WTC11 (cell line): ENCODE results near the gene MYO6. TPM values are rescaled to one million over a fixed set of nuclear protein-coding genes. Genes with fewer than 3 reads are reported as not detected.

Experiments
- ATAC-seq: fragments of 200-7000 bp; cut with Tn5 transposase; 2 replicates; pipeline ENCODE4 v1.10.0; 2021; ENCODE audit warnings: mild to moderate bottlenecking, moderate library complexity
- CTCF ChIA-PET: fragments of 300-600 bp; sonication (Branson Sonifier 250); formaldehyde crosslinking; loops from one replicate; lab custom pipeline; 2021; ENCODE audit warnings: antibody characterized with exemption; lab: Charles Lee
- POLR2A ChIA-PET: fragments of 350-600 bp; sonication (Branson Sonifier 250); formaldehyde crosslinking; loops from one replicate; lab custom pipeline; 2021; ENCODE audit warnings: antibody characterized with exemption; lab: Charles Lee
- DNase-seq: peaks from one replicate; pipeline ENCODE4 v3.0.0; 2021; ENCODE audit warnings: low spot score
- H3K27ac Mint-ChIP-seq: 2 replicates; pipeline ENCODE4 v1.8.0; 2021; ENCODE audit warnings: mixed read lengths
- H3K27me3 Mint-ChIP-seq: 2 replicates; pipeline ENCODE4 v1.8.0; 2021; ENCODE audit warnings: low read depth, mild to moderate bottlenecking, moderate library complexity, mixed read lengths
- H3K36me3 Mint-ChIP-seq: 2 replicates; pipeline ENCODE4 v1.8.0; 2021; ENCODE audit warnings: mixed read lengths
- H3K4me1 Mint-ChIP-seq: 2 replicates; pipeline ENCODE4 v1.8.0; 2022; ENCODE audit warnings: mixed read lengths
- H3K4me3 Mint-ChIP-seq: 2 replicates; pipeline ENCODE4 v1.8.0; 2021; ENCODE audit warnings: mild to moderate bottlenecking, moderate library complexity, mixed read lengths
- H3K9me3 Mint-ChIP-seq: 2 replicates; pipeline ENCODE4 v1.8.0; 2021; ENCODE audit warnings: mixed read lengths
- AR ChIP-seq: fragments of 250-450 bp; sonication (Bioruptor Pico); IDR thresholded peaks from 2 replicates; pipeline ENCODE4 v1.9.0; 2021; ENCODE audit warnings: mild to moderate bottlenecking
- CREM ChIP-seq: sonication (generic); formaldehyde crosslinking; IDR thresholded peaks from 2 replicates; pipeline ENCODE4 v1.8.1; 2022; ENCODE audit warnings: mild to moderate bottlenecking, missing genetic modification reagents, moderate library complexity
- E2F5 ChIP-seq: sonication (generic); formaldehyde crosslinking; IDR thresholded peaks from 2 replicates; pipeline ENCODE4 v1.8.1; 2022; ENCODE audit warnings: mild to moderate bottlenecking, moderate library complexity, missing genetic modification reagents
- FOXK1 ChIP-seq: sonication (generic); formaldehyde crosslinking; IDR thresholded peaks from 2 replicates; pipeline ENCODE4 v1.8.0; 2022; ENCODE audit warnings: mild to moderate bottlenecking, moderate library complexity, missing genetic modification reagents
- GTF2I ChIP-seq: fragments of 250-450 bp; sonication (Bioruptor Pico); conservative IDR thresholded peaks from 2 replicates; pipeline ENCODE4 v1.4.0; 2021; ENCODE audit warnings: mild to moderate bottlenecking
- HMGA2 ChIP-seq: fragments of 250-450 bp; sonication (Bioruptor Pico); IDR thresholded peaks from 2 replicates; pipeline ENCODE4 v1.4.0; 2021; ENCODE audit warnings: mild to moderate bottlenecking, moderate library complexity
- MAX ChIP-seq: sonication (generic); formaldehyde crosslinking; IDR thresholded peaks from 2 replicates; pipeline ENCODE4 v1.8.0; 2022; ENCODE audit warnings: mild to moderate bottlenecking, missing genetic modification reagents
- NFATC4 ChIP-seq: fragments of 250-450 bp; sonication (Bioruptor Pico); IDR thresholded peaks from 2 replicates; pipeline ENCODE4 v1.9.0; 2021; ENCODE audit warnings: mild to moderate bottlenecking
- PRDM15 ChIP-seq: sonication (generic); formaldehyde crosslinking; IDR thresholded peaks from 2 replicates; pipeline ENCODE4 v1.8.0; 2022; ENCODE audit warnings: missing genetic modification reagents
- PRRX2 ChIP-seq: fragments of 250-450 bp; sonication (Bioruptor Pico); IDR thresholded peaks from 2 replicates; pipeline ENCODE4 v1.8.0; 2021; ENCODE audit warnings: mild to moderate bottlenecking
- RELA ChIP-seq: sonication (generic); formaldehyde crosslinking; IDR thresholded peaks from 2 replicates; pipeline ENCODE4 v1.8.1; 2022; ENCODE audit warnings: missing genetic modification reagents, mild to moderate bottlenecking, borderline replicate concordance
- RORB ChIP-seq: fragments of 250-450 bp; sonication (Bioruptor Pico); IDR thresholded peaks from 2 replicates; pipeline ENCODE4 v1.9.0; 2021; ENCODE audit warnings: mild to moderate bottlenecking
- SMAD4 ChIP-seq: sonication (generic); formaldehyde crosslinking; IDR thresholded peaks from 2 replicates; pipeline ENCODE4 v1.8.0; 2022; ENCODE audit warnings: mild to moderate bottlenecking, missing genetic modification reagents
- SP1 ChIP-seq: sonication (generic); formaldehyde crosslinking; conservative IDR thresholded peaks from 2 replicates; pipeline ENCODE4 v1.8.1; 2022; ENCODE audit warnings: missing genetic modification reagents
- TEAD4 ChIP-seq: sonication (generic); formaldehyde crosslinking; IDR thresholded peaks from 2 replicates; pipeline ENCODE4 v1.8.0; 2022; ENCODE audit warnings: mild to moderate bottlenecking, missing genetic modification reagents
- ZBTB43 ChIP-seq: sonication (generic); formaldehyde crosslinking; IDR thresholded peaks from 2 replicates; pipeline ENCODE4 v1.8.1; 2023; ENCODE audit warnings: mild to moderate bottlenecking, missing genetic modification reagents
- ZNF219 ChIP-seq: sonication (generic); formaldehyde crosslinking; IDR thresholded peaks from 2 replicates; pipeline ENCODE4 v1.8.0; 2023; ENCODE audit warnings: missing genetic modification reagents, mild to moderate bottlenecking, borderline replicate concordance
- ZNF281 ChIP-seq: sonication (generic); formaldehyde crosslinking; IDR thresholded peaks from 2 replicates; pipeline ENCODE4 v1.8.0; 2023; ENCODE audit warnings: mild to moderate bottlenecking, missing genetic modification reagents
- ZNF317 ChIP-seq: sonication (generic); formaldehyde crosslinking; IDR thresholded peaks from 2 replicates; pipeline ENCODE4 v1.8.1; 2023; ENCODE audit warnings: low read depth, mild to moderate bottlenecking, moderate library complexity, missing genetic modification reagents, borderline replicate concordance
- total RNA-seq: library from RNA; stranded (reverse); gene quantifications from 3 replicates; pipeline ENCODE4 v1.2.3, GENCODE V29; 2021

Gene MYO6
- total RNA-seq, 1 experiment from 2014 or later: 32.6 TPM

GRCh38 chr6:75856902-75857301 is 107.9 kb downstream of the MYO6 start:
- H3K4me1 Mint-ChIP-seq: peaks cover 5% of the 10 kb centered on the region

GRCh38 chr6:75863001-75863400 is 114.0 kb downstream of the MYO6 start:
- no peak for TF ChIP-seq SP1 (CRISPR knock-in tag)
- TF ChIP-seq AR (CRISPR knock-in tag): no peak
- TF ChIP-seq CREM (CRISPR knock-in tag): no peak
- TF ChIP-seq RELA (CRISPR knock-in tag): no peak
- TF ChIP-seq ZNF317 (CRISPR knock-in tag): no peak
- no peak for TF ChIP-seq PRRX2 (CRISPR knock-in tag)
- TF ChIP-seq ZBTB43 (CRISPR knock-in tag): no peak
- no peak for TF ChIP-seq FOXK1
- no peak for TF ChIP-seq RORB (CRISPR knock-in tag)
- no peak for TF ChIP-seq ZNF219 (CRISPR knock-in tag)
- no peak for TF ChIP-seq MAX (CRISPR knock-in tag)
- no peak for TF ChIP-seq NFATC4 (CRISPR knock-in tag)
- no peak for TF ChIP-seq TEAD4
- DNase-seq: no peak
- H3K27ac Mint-ChIP-seq: no peak overlapping the region
- no peaks in the 10 kb centered on the region for H3K27me3 Mint-ChIP-seq
- no peak for ATAC-seq
- ChIA-PET CTCF (no interaction called here), POLR2A (no interaction called here)
- no peaks in the 10 kb centered on the region for H3K9me3 Mint-ChIP-seq
- H3K4me3 Mint-ChIP-seq: no peak overlapping the region
- H3K36me3 Mint-ChIP-seq: peaks cover 19% of the 10 kb centered on the region
- H3K4me1 Mint-ChIP-seq: peaks cover 5% of the 10 kb centered on the region

More at GRCh38 chr6:75856902-75857301, 107.9 kb downstream of the MYO6 start:
- no peak for TF ChIP-seq ZNF281 (CRISPR knock-in tag)
- TF ChIP-seq E2F5 (CRISPR knock-in tag): no peak
- TF ChIP-seq GTF2I (CRISPR knock-in tag): no peak
- TF ChIP-seq SMAD4 (CRISPR knock-in tag): no peak
- TF ChIP-seq PRDM15 (CRISPR knock-in tag): no peak
- TF ChIP-seq HMGA2 (CRISPR knock-in tag): no peak
- Mint-ChIP-seq H3K4me3 (no peak overlapping the region), H3K9me3 (no peaks in the 10 kb centered on the region), H3K27me3 (no peaks in the 10 kb centered on the region), H3K36me3 (peaks cover 7% of the 10 kb centered on the region), H3K27ac (no peak overlapping the region)
- DNase-seq (no peak), ATAC-seq (no peak)
- ChIA-PET CTCF (no interaction called here), POLR2A (no interaction called here)
